ENCODE results near the gene FSTL3. TPM values are rescaled to one million over a fixed set of nuclear protein-coding genes. Genes with fewer than 3 reads are reported as not detected.

FSTL3 gene
- total RNA-seq, 1 experiment from 2014 or later = 29.1 TPM

GRCh38 chr19:710767-711166 lies 34.6 kb downstream of the FSTL3 start:
- Histone ChIP-seq H3K36me3 (ENCODE audit: control insufficient read depth in 1 of 2, insufficient read depth in 2 of 2, low read length in 2 of 2) (no peaks in the 10 kb centered on the region; a peak in 1 of 4 replicates), H3K4me2 (ENCODE audit: low read length) (no peak overlapping the region), H3K9me3 (ENCODE audit: control insufficient read depth in 1 of 2, insufficient read depth in 1 of 2, low read depth in 1 of 2, low read length in 2 of 2) (peaks cover 0 to 6% of the 10 kb centered on the region in 2 experiments; a peak in 1 of 4 replicates), H3K9ac (ENCODE audit: low read length) (no peak overlapping the region), H3K4me1 (ENCODE audit: control insufficient read depth in 1 of 2, insufficient read depth in 2 of 2, low read length in 2 of 2) (peaks cover 10 to 21% of the 10 kb centered on the region in 2 experiments), H4K20me1 (ENCODE audit: insufficient read depth) (no peaks in the 10 kb centered on the region), H3K27ac (ENCODE audit: low read depth, low read length) (no peak overlapping the region), H3K4me3 (replicated peaks in 1 of 2; ENCODE audit: low read depth in 1 of 2, low read length in 2 of 2) (no peak overlapping the region), H3K27me3 (ENCODE audit: insufficient read depth, low read length) (no peaks in the 10 kb centered on the region), H2AFZ (ENCODE audit: low read depth, low read length, poor library complexity, severe bottlenecking) (no peak overlapping the region), H3K79me2 (ENCODE audit: insufficient read depth, low read length) (no peaks in the 10 kb centered on the region), H3K9me2 (ENCODE audit: insufficient read depth) (no peaks in the 10 kb centered on the region)
- intact Hi-C loops (cut with micrococcal nuclease) = no loop called here
- POLR2A ChIA-PET = no interaction called here
- RAD21 ChIA-PET (ENCODE audit: low non-redundant PET in 1 of 2, low total read pairs in 2 of 2, uncharacterized antibody in 2 of 2, unreplicated experiment in 2 of 2) = no interaction called here
- BruUV-seq (replicated peaks) = no TSS peak
- no peak for ATAC-seq
- CTCF ChIA-PET = no interaction called here
- no peak for DNase-seq (ENCODE audit: low read depth, low spot score)
- no peak for TF ChIP-seq CBX3 (IDR thresholded peaks at IDR 0.05; ENCODE audit: low read depth)
- TF ChIP-seq POLR2A (IDR thresholded peaks at IDR 0.05; ENCODE audit: borderline replicate concordance, extremely low read depth, insufficient read depth, insufficient read length) = no peak
- no peak for TF ChIP-seq SIN3A (IDR thresholded peaks at IDR 0.05; ENCODE audit: low read depth)
- no peak for TF ChIP-seq YY1 (IDR thresholded peaks at IDR 0.05; ENCODE audit: extremely low read depth, insufficient replicate concordance, low read depth, low read length)

GRCh38 chr19:711254-711653 lies 35.1 kb downstream of the FSTL3 start:
- RAD21 ChIA-PET (ENCODE audit: low non-redundant PET in 1 of 2, low total read pairs in 2 of 2, uncharacterized antibody in 2 of 2, unreplicated experiment in 2 of 2) = no interaction called here
- no peak overlapping the region for H2AFZ ChIP-seq (ENCODE audit: low read depth, low read length, poor library complexity, severe bottlenecking)
- intact Hi-C loops (cut with micrococcal nuclease) = no loop called here
- H3K27me3 ChIP-seq (ENCODE audit: insufficient read depth, low read length) = no peaks in the 10 kb centered on the region
- POLR2A ChIA-PET = no interaction called here
- TF ChIP-seq CTCF (IDR thresholded peaks at IDR 0.05 in 2 of 3, conservative IDR thresholded peaks at IDR 0.05 in 1 of 3; ENCODE audit: borderline replicate concordance in 1 of 3, insufficient read depth in 1 of 3, low read depth in 2 of 3, low read length in 2 of 3) (no peak), POLR2AphosphoS5 (IDR thresholded peaks at IDR 0.05; ENCODE audit: low read depth, low read length) (no peak), POLR2A (IDR thresholded peaks at IDR 0.05; ENCODE audit: borderline replicate concordance, extremely low read depth, insufficient read depth, insufficient read length) (no peak), CBX3 (IDR thresholded peaks at IDR 0.05; ENCODE audit: low read depth) (no peak), FOSL1 (IDR thresholded peaks at IDR 0.05; ENCODE audit: low read depth) (no peak)
- ATAC-seq (no peak), DNase-seq (ENCODE audit: low read depth, low spot score) (no peak)
- H3K9me3 ChIP-seq (ENCODE audit: control insufficient read depth in 1 of 2, insufficient read depth in 1 of 2, low read depth in 1 of 2, low read length in 2 of 2) = peaks cover 0 to 6% of the 10 kb centered on the region in 2 experiments; a peak in 1 of 4 replicates
- no peak overlapping the region for H3K4me3 ChIP-seq (replicated peaks in 1 of 2; ENCODE audit: low read depth in 1 of 2, low read length in 2 of 2)
- no peak overlapping the region for H3K9ac ChIP-seq (ENCODE audit: low read length)
- H3K36me3 ChIP-seq (ENCODE audit: control insufficient read depth in 1 of 2, insufficient read depth in 2 of 2, low read length in 2 of 2) = no peaks in the 10 kb centered on the region; a peak in 1 of 4 replicates
- no peak overlapping the region for H3K27ac ChIP-seq (ENCODE audit: low read depth, low read length)
- no peaks in the 10 kb centered on the region for H4K20me1 ChIP-seq (ENCODE audit: insufficient read depth)
- no peaks in the 10 kb centered on the region for H3K79me2 ChIP-seq (ENCODE audit: insufficient read depth, low read length)
- BruUV-seq (replicated peaks) = no TSS peak
- H3K4me2 ChIP-seq (ENCODE audit: low read length) = no peak overlapping the region
- CTCF ChIA-PET = no interaction called here
- peaks cover 10 to 21% of the 10 kb centered on the region in 2 experiments for H3K4me1 ChIP-seq (ENCODE audit: control insufficient read depth in 1 of 2, insufficient read depth in 2 of 2, low read length in 2 of 2)
- H3K9me2 ChIP-seq (ENCODE audit: insufficient read depth) = no peaks in the 10 kb centered on the region
